H1 (cell line): ENCODE measurements around the gene UNC5B.

Experiments
- ATF2 ChIP-seq: IDR thresholded peaks from 2 replicates; pipeline ENCODE4 v1.6.1; 2012; ENCODE audit warnings: low read length, inconsistent platforms
- BCL11A ChIP-seq, 2 experiments: IDR thresholded peaks; one replicate each; pipeline ENCODE4 v1.6.1; 2011; ENCODE audit warnings: low read depth in 2 of 2, low read length in 2 of 2, mild to moderate bottlenecking in 2 of 2
- CTCF ChIP-seq, 3 experiments: IDR thresholded peaks; 1 replicate in 2 of 3; 2 replicates in 1 of 3; pipeline versions ENCODE4 v1.5.1 to v1.6.1; 2011; ENCODE audit warnings: low read length in 3 of 3, mild to moderate bottlenecking in 3 of 3, inconsistent platforms in 2 of 3, low read depth in 1 of 3, moderate library complexity in 1 of 3; ENCODE audit not compliant: insufficient read depth in 1 of 3; ENCODE audit errors: control extremely low read depth in 1 of 3
- MAX ChIP-seq: IDR thresholded peaks from 2 replicates; pipeline ENCODE4 v1.6.1; 2012; ENCODE audit warnings: inconsistent platforms
- TAF7 ChIP-seq: optimal IDR thresholded peaks from 2 replicates; pipeline ENCODE3; 2011; ENCODE audit warnings: low read depth, mild to moderate bottlenecking, inconsistent platforms, low read length, moderate library complexity, borderline replicate concordance

- TF ChIP-seq TAF7 (no peak), CTCF (IDR thresholded peaks at IDR 0.05; ENCODE audit: control extremely low read depth in 1 of 3, insufficient read depth in 1 of 3, low read depth in 1 of 3, low read length in 3 of 3) (peak; percentile 46 to 68 (median 66)), MAX (no peak), BCL11A (IDR thresholded peaks at IDR 0.05; ENCODE audit: low read depth in 2 of 2, low read length in 2 of 2) (no peak), ATF2 (no peak)
These were observed 58.2 kb downstream of the UNC5B start for GRCh38 chr10:71270301-71271220.
